Measurements from ENCODE around the gene PSMC3IP. TPM values are rescaled to one million over a fixed set of nuclear protein-coding genes. Genes with fewer than 3 reads are reported as not detected.

Gene PSMC3IP
- total RNA-seq, 1 experiment from 2014 or later, result 37.4 TPM

DNA sequence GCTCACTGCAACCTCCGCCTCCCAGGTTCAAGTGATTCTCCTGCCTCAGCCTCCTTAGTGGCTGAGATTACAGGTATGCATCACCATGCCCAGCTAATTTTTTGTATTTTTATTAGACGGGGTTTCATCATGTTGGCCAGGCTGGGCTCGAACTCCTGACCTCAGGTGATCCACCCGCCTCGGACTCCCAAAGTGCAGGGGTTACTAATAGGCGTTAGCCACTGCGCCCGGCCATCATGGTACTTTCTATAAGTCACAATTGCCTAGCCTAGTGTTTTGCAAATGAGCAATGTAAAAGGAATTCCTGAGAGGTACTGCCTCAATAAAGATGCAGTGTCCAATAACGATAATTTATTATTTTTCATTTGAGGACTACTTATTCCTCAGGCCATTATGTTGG, 13.9 kb upstream of the PSMC3IP start:
- no peaks in the 10 kb centered on the region for H3K9me3 ChIP-seq (ENCODE audit: control insufficient read depth, low read depth, low read length)
- H4K91ac ChIP-seq (ENCODE audit: insufficient read length, low read depth, low read length), result no peak overlapping the region
- no peak overlapping the region for H4K8ac ChIP-seq (replicated peaks; ENCODE audit: insufficient read length, low read depth, low read length)
- no peak overlapping the region for H3K4me2 ChIP-seq (ENCODE audit: insufficient read depth, insufficient read length, low read length)
- Mint-ChIP-seq H3K4me1 (no peaks in the 10 kb centered on the region), H3K9me3 (no peaks in the 10 kb centered on the region), H3K36me3 (ENCODE audit: insufficient read depth in 1 of 3, low read depth in 3 of 3) (peaks cover 6 to 39% (median 32%) of the 10 kb centered on the region in 3 experiments; a peak in 6 of 7 replicates), H3K4me3 (no peak overlapping the region), H3K27ac (no peak overlapping the region), H3K27me3 (ENCODE audit: low read depth) (no peaks in the 10 kb centered on the region)
- no peak for DNase-seq
- H3K18ac ChIP-seq (ENCODE audit: insufficient read length, low read depth, low read length), result no peak overlapping the region
- no peak overlapping the region for H3K4ac ChIP-seq (ENCODE audit: low read depth, low read length)
- peaks cover 3% of the 10 kb centered on the region for H3K79me1 ChIP-seq (ENCODE audit: insufficient read depth, low read depth, low read length, poor library complexity, severe bottlenecking)
- H2BK12ac ChIP-seq (ENCODE audit: insufficient read length, low read depth, low read length), result no peak overlapping the region
- H3K4me1 ChIP-seq (ENCODE audit: insufficient read depth, low read length), result no peaks in the 10 kb centered on the region
- H4K5ac ChIP-seq (ENCODE audit: insufficient read length, low read depth, low read length), result no peak overlapping the region
- no peak overlapping the region for H3K9ac ChIP-seq (ENCODE audit: extremely low read depth, insufficient read length, low read length)
- no peaks in the 10 kb centered on the region for H3K23me2 ChIP-seq (ENCODE audit: insufficient read length, low read depth, low read length, poor library complexity, severe bottlenecking)
- no peak overlapping the region for H3K27ac ChIP-seq (ENCODE audit: insufficient read length, low read depth, low read length)
- no peak overlapping the region for H2AK5ac ChIP-seq (ENCODE audit: insufficient read length, low read length)
- H3K14ac ChIP-seq (ENCODE audit: insufficient read depth, low read length), result no peak overlapping the region
- no peak overlapping the region for H3T11ph ChIP-seq (ENCODE audit: low read length)
- no peaks in the 10 kb centered on the region for H3K79me2 ChIP-seq (ENCODE audit: insufficient read depth, low read length)
- no peaks in the 10 kb centered on the region for H4K20me1 ChIP-seq (ENCODE audit: control insufficient read depth, insufficient read depth, insufficient read length)
- no peak overlapping the region for H2BK5ac ChIP-seq (ENCODE audit: insufficient read length, low read length)
- H3K27me3 ChIP-seq (ENCODE audit: insufficient read depth, low read length), result no peaks in the 10 kb centered on the region
- no peak overlapping the region for H3K23ac ChIP-seq (ENCODE audit: insufficient read length, low read depth, low read length)
- H2BK15ac ChIP-seq (ENCODE audit: low read depth, low read length), result no peak overlapping the region
- H2AFZ ChIP-seq (ENCODE audit: low read length), result no peak overlapping the region
- H2BK20ac ChIP-seq (ENCODE audit: low read depth, low read length, poor library complexity, severe bottlenecking), result no peak overlapping the region
- TF ChIP-seq, protein P1, sequence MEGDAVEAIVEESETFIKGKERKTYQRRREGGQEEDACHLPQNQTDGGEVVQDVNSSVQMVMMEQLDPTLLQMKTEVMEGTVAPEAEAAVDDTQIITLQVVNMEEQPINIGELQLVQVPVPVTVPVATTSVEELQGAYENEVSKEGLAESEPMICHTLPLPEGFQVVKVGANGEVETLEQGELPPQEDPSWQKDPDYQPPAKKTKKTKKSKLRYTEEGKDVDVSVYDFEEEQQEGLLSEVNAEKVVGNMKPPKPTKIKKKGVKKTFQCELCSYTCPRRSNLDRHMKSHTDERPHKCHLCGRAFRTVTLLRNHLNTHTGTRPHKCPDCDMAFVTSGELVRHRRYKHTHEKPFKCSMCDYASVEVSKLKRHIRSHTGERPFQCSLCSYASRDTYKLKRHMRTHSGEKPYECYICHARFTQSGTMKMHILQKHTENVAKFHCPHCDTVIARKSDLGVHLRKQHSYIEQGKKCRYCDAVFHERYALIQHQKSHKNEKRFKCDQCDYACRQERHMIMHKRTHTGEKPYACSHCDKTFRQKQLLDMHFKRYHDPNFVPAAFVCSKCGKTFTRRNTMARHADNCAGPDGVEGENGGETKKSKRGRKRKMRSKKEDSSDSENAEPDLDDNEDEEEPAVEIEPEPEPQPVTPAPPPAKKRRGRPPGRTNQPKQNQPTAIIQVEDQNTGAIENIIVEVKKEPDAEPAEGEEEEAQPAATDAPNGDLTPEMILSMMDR (conservative IDR thresholded peaks at IDR 0.05), result no peak
- no CpG with 5 or more reads among the region's 9 CpGs for WGBS (ENCODE audit: extremely low coverage, insufficient read length, low lambda C conversion rate)
- H3K56ac ChIP-seq (ENCODE audit: insufficient read length, low read depth, low read length), result no peak overlapping the region
- H2BK120ac ChIP-seq (ENCODE audit: low read depth, low read length, poor library complexity, severe bottlenecking), result no peak overlapping the region
